ENCODE measurements around the gene DSCAM.

GRCh38 chr21:40284409-40284808 lies 562.5 kb downstream of the DSCAM start:
- TF ChIP-seq CTCF (IDR thresholded peaks at IDR 0.05; ENCODE audit: insufficient read depth, low read length, poor library complexity, severe bottlenecking) (no peak), EZH2phosphoT487 (conservative IDR thresholded peaks at IDR 0.05; ENCODE audit: low read length) (no peak)

Measured in SU-DHL-6 (cell line).